ENCODE results near the gene SLC35F4. TPM values are rescaled to one million over a fixed set of nuclear protein-coding genes. Genes with fewer than 3 reads are reported as not detected.

The SLC35F4 gene
- total and polyA plus RNA-seq, 2 of the 8 experiments (the other 6 are each of a cell fraction or from before 2014, with no cell fraction given), result not detected

- TF ChIP-seq CTCF (IDR thresholded peaks at IDR 0.05; ENCODE audit: control extremely low read depth in 1 of 3, insufficient read depth in 1 of 3, low read depth in 1 of 3, low read length in 3 of 3), result no peak
- no peak for TF ChIP-seq HDAC6 (IDR thresholded peaks at IDR 0.05; ENCODE audit: low read depth, low read length)
- no peak for TF ChIP-seq ZNF274 (IDR thresholded peaks at IDR 0.05; ENCODE audit: borderline replicate concordance, extremely low read depth, low read length)
- no peak for TF ChIP-seq ATF3 (IDR thresholded peaks at IDR 0.05; ENCODE audit: insufficient read depth, low read depth, low read length)
- TF ChIP-seq KDM4A (IDR thresholded peaks at IDR 0.05; ENCODE audit: low read depth, low read length, severe bottlenecking), result no peak
- TF ChIP-seq RNF2 (IDR thresholded peaks at IDR 0.05; ENCODE audit: borderline replicate concordance, low read depth, low read length, missing control alignments, poor library complexity, severe bottlenecking), result no peak
Observed at GRCh38 chr14:57785058-57785457, 80.8 kb downstream of the SLC35F4 start (continued).
